ENCODE results near the gene TK2.

Gene TK2

DNA sequence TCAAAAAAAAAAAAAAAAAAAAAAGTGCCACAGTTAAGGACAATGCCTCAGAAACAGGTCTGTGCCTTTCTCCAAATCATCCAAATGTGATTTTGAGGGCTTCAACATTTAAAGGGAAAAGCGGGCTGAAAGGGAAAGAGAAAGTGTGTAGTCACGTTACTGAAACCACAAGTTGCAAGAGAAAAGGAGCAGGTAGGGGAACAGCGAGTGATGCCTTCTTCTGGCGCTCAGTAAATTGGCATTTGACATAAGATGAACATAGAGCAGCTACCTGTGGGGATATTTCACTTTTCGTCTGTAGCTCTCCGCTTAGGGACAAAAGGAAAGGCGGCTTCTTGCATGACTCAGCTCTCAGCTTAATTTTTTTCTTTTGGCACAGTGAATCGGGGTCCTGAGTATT, 40.4 kb upstream of the TK2 start:
- TF ChIP-seq EZH2phosphoT487 (conservative IDR thresholded peaks at IDR 0.05; ENCODE audit: low read length) (no peak), CTCF (IDR thresholded peaks at IDR 0.05; ENCODE audit: insufficient read depth, low read length, poor library complexity, severe bottlenecking) (no peak)
- Histone ChIP-seq H3K9ac (ENCODE audit: low read length) (no peak overlapping the region), H3K27me3 (ENCODE audit: low read length) (no peaks in the 10 kb centered on the region), H3K36me3 (ENCODE audit: low read length) (no peaks in the 10 kb centered on the region), H3K9me3 (ENCODE audit: insufficient read depth, low read length) (no peaks in the 10 kb centered on the region), H3F3A (ENCODE audit: insufficient read depth) (no peaks in the 10 kb centered on the region), H3K4me3 (ENCODE audit: insufficient read depth, low read length, poor library complexity, severe bottlenecking) (no peak overlapping the region), H3K9me2 (replicated peaks; ENCODE audit: insufficient read depth, low read length) (no peaks in the 10 kb centered on the region), H3K79me2 (ENCODE audit: insufficient read depth, low read length) (no peaks in the 10 kb centered on the region), H2AFZ (ENCODE audit: low read depth, low read length, severe bottlenecking) (no peak overlapping the region), H3K4me2 (ENCODE audit: low read depth, low read length, poor library complexity, severe bottlenecking) (no peak overlapping the region), H4K20me1 (ENCODE audit: low read depth, low read length) (no peaks in the 10 kb centered on the region), H3K27ac (ENCODE audit: low read depth, low read length) (no peak overlapping the region)

GRCh38 chr16:66588981-66589713, 39.2 kb upstream of the TK2 start:
- no peaks in the 10 kb centered on the region for H3K9me2 ChIP-seq (replicated peaks; ENCODE audit: insufficient read depth, low read length)
- no peak overlapping the region for H2AFZ ChIP-seq (ENCODE audit: low read depth, low read length, severe bottlenecking)
- no peaks in the 10 kb centered on the region for H3K27me3 ChIP-seq (ENCODE audit: low read length)
- no peak overlapping the region for H3K27ac ChIP-seq (ENCODE audit: low read depth, low read length)
- no peaks in the 10 kb centered on the region for H4K20me1 ChIP-seq (ENCODE audit: low read depth, low read length)
- no peaks in the 10 kb centered on the region for H3F3A ChIP-seq (ENCODE audit: insufficient read depth)
- TF ChIP-seq EZH2phosphoT487 (conservative IDR thresholded peaks at IDR 0.05; ENCODE audit: low read length) (no peak), CTCF (IDR thresholded peaks at IDR 0.05; ENCODE audit: insufficient read depth, low read length, poor library complexity, severe bottlenecking) (peak; percentile 70)
- no peak overlapping the region for H3K4me2 ChIP-seq (ENCODE audit: low read depth, low read length, poor library complexity, severe bottlenecking)
- H3K36me3 ChIP-seq (ENCODE audit: low read length) = no peaks in the 10 kb centered on the region
- no peaks in the 10 kb centered on the region for H3K9me3 ChIP-seq (ENCODE audit: insufficient read depth, low read length)
- H3K9ac ChIP-seq (ENCODE audit: low read length) = no peak overlapping the region
- H3K4me3 ChIP-seq (ENCODE audit: insufficient read depth, low read length, poor library complexity, severe bottlenecking) = no peak overlapping the region
- no peaks in the 10 kb centered on the region for H3K79me2 ChIP-seq (ENCODE audit: insufficient read depth, low read length)

DNA sequence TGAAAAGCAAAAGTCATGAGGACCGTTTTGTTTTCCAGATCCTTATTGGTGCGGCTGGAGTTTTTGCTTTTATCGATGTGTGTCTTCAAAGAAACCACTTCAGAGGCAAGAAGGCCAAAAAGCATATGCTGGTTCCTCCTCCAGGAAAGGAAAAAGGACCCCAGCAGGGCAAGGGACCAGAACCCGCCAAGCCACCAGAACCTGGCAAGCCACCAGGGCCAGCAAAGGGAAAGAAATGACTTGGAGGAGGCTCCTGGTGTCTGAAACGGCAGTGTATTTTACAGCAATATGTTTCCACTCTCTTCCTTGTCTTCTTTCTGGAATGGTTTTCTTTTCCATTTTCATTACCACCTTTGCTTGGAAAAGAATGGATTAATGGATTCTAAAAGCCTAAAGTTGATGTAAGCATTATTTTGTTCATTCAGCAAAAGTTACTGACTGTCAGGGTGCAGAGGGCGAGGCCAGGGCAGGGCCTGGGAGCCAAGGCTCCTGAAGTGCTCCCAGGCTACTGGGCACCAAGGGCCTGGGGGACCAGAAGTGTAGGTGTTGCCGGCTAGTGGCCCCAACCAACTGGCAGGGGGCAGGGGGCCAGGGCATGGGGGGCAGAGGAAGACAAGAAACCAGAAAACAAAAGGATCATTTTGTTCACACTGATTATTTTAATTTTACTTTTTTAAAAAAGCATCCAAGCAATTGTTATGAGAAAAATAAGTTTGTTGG, 38.1 kb upstream of the TK2 start:
- Histone ChIP-seq H3F3A (ENCODE audit: insufficient read depth) (no peaks in the 10 kb centered on the region), H3K4me2 (ENCODE audit: low read depth, low read length, poor library complexity, severe bottlenecking) (no peak overlapping the region), H3K27ac (ENCODE audit: low read depth, low read length) (no peak overlapping the region), H3K9me2 (replicated peaks; ENCODE audit: insufficient read depth, low read length) (no peaks in the 10 kb centered on the region), H3K36me3 (ENCODE audit: low read length) (no peaks in the 10 kb centered on the region), H3K9me3 (ENCODE audit: insufficient read depth, low read length) (no peaks in the 10 kb centered on the region), H3K4me3 (ENCODE audit: insufficient read depth, low read length, poor library complexity, severe bottlenecking) (no peak overlapping the region), H4K20me1 (ENCODE audit: low read depth, low read length) (no peaks in the 10 kb centered on the region), H3K9ac (ENCODE audit: low read length) (no peak overlapping the region), H3K27me3 (ENCODE audit: low read length) (no peaks in the 10 kb centered on the region), H3K79me2 (ENCODE audit: insufficient read depth, low read length) (no peaks in the 10 kb centered on the region), H2AFZ (ENCODE audit: low read depth, low read length, severe bottlenecking) (no peak overlapping the region)
- TF ChIP-seq EZH2phosphoT487 (conservative IDR thresholded peaks at IDR 0.05; ENCODE audit: low read length) (no peak), CTCF (IDR thresholded peaks at IDR 0.05; ENCODE audit: insufficient read depth, low read length, poor library complexity, severe bottlenecking) (no peak)
